Sciatic nerve (tissue), 2 donors: ENCODE measurements around the gene OARD1. TPM values are rescaled to one million over a fixed set of nuclear protein-coding genes. Genes with fewer than 3 reads are reported as not detected.

Experiments used
- ATAC-seq: fragments of 200-7000 bp; cut with Tn5 transposase; one replicate; pipeline ENCODE4 v1.9.1; 2020; ENCODE audit warnings: mild to moderate bottlenecking, moderate library complexity
- DNase-seq: peaks from one replicate; pipeline ENCODE4 v3.0.0-alpha.2; 2020; ENCODE audit warnings: low spot score
- intact Hi-C: fragments of 100-400 bp; cut with DNase I; formaldehyde crosslinking; loops from one replicate; pipeline ENCODE4 v1.14.2; 2022
- total RNA-seq: library from RNA; stranded (reverse); fragmentation: NEBNext Ultra II Directional; extraction: Animal tissue kit (Norgen Biotek cat#: 25700); gene quantifications from one replicate; pipeline ENCODE4 v1.2.1, GENCODE V29; 2021
- donor health status: DM: no; HTN: no; CAD: no.
- donor health status: DM: no; HTN: no; CAD: no.

The OARD1 gene
- total RNA-seq, 1 donor from 2014 or later, result 26.4 TPM

DNA sequence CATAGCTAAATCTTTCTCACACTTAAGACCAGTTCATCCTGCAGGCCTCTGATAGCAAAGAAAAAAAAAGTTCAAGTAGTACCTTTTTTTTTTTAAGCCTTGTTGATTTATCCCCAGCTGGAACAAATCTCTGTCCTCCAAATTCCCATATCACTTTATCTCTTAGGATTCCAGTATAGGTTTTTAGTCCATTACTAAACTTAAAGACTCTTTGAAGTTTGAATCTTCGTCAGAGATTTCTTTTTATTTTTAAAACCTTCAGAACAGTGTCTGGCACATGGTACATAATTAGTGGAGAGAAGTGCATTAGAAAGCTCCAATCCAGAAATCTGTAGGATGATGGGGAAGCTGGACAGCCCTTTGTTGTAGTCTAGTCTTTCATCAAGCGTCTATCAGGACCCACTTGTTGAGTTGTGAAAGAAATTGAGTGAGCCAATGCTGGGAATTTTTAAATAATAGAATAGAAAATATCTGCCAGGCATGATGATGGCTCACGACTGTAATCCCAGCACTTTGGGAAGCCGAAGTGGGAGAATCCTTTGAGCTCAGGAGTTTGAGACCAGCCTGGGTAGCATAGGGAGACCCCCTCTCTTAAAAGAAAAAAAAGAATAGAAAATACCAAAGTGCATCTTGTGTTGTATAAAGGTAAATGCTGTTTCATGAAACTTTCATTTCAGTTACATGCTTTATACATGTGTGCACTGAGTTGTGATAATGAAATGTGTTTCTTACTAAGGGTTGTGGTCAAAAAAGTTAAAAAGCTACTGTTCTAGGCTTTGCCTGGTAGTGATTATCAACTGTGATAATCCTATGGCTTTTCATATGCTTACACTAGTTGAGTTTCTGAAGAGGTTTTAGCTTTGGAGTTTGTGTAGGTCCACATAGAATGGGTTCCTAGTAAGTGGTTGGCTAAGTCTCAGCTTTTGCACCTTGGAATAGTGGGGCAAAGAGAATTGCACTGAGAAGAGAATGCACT lies 3.8 kb upstream of the OARD1 start:
- intact Hi-C loops, result no loop called here
- DNase-seq (no peak), ATAC-seq (no peak)

DNA sequence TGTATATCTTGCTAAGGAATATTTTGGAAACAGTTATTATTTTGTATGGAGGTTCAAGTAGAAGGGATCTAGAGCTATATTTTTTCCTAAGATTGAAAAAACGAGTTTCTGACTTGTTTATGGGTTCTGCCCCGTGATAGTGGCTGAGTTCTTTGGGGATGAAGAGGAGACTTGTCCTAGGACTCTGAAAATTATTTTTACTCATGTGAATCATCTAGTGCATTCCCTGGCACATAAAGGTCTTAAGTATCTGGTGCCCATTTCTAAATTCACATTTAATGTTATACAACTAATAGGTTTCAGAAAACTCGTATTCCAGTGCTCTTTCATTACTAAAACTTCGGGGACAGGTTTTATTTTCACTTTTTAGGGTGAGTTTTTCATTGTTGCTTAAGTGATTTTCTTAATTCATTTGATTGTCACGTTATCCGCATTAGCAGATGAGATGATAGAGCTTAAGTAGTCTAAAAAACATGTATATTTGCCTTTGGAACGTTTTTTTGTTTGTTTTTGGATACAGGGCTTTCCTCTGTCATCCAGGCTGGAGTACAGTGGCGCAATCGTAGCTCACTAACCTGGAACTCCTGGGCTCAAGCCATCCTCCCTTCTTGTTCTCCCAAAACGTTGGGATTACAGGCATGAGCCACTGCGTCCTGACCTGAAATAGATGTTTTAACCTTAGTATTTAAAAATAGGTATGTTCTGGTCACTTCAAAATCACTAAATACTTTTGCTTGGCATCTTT lies 2.7 kb upstream of the OARD1 start:
- DNase-seq (no peak), ATAC-seq (no peak)
- intact Hi-C loops, result no loop called here

- no peak for DNase-seq
- intact Hi-C loops, result no loop called here
- no peak for ATAC-seq
Observed at GRCh38 chr6:41073968-41074691, 2.0 kb upstream of the OARD1 start.

GRCh38 chr6:41073203-41073967 lies 1.2 kb upstream of the OARD1 start:
- DNase-seq, result peak; percentile 91
- intact Hi-C loops, result no loop called here
- peak; percentile 2 for ATAC-seq

- ATAC-seq, result no peak
- peak; percentile 100 for DNase-seq
- intact Hi-C loops, result no loop called here
Observed at GRCh38 chr6:41072836-41073202, 663 bp upstream of the OARD1 start, which contains the start of gene NFYA. TSS of gene NFYA (plus strand) at chr6:41072974. CDS start at chr6:41079090, 6,116 bp downstream.

GRCh38 chr6:41071501-41071922 lies 644 bp downstream of the OARD1 start:
- intact Hi-C loops, result no loop called here
- ATAC-seq (no peak), DNase-seq (no peak)

- intact Hi-C loops, result no loop called here
- ATAC-seq (no peak), DNase-seq (peak; percentile 88)
Observed at GRCh38 chr6:41066867-41067304, 5.3 kb downstream of the OARD1 start.

- intact Hi-C loops, result no loop called here
- DNase-seq, result no peak
- no peak for ATAC-seq
Observed at GRCh38 chr6:41065550-41066026, 6.6 kb downstream of the OARD1 start.

DNA sequence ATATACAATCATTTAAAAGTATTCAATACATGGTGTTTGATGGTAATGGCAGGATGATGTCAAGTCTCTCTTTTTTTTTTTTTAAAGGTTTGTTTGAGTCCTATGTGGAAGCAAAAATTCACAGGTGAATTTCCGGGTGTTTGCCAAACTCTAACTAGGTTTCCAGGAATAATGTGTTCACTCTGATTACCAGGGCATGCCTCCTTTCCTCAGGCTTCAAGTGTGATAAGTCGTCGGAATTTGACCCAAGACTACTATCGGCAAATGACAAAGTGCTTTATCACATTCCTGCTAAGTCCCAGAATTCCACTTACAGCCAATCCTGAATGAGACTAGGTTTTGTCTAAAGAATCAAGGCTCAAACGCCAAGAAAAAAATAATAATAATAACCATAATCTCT lies 7.3 kb downstream of the OARD1 start:
- intact Hi-C loops, result no loop called here
- DNase-seq (no peak), ATAC-seq (no peak)

DNA sequence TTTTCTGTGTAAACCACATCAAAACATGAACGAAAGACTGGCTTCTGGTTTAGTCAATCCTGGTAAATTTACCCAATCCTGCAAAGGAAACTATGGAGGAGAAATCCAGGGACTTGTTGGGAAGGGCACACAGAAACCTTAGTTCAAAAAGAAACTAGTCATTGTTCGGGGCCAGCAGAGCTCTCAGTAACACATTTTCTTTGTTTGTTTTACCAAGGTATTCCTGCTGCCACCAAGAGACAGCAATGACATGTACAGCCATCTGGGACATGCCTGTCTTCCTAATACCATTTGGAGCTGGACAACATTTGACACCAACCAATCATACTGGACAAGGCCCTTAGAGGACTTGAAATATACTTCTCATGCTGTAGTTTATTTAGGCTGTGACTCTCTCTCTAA lies 8.3 kb downstream of the OARD1 start:
- DNase-seq, result no peak
- ATAC-seq, result no peak
- intact Hi-C loops, result no loop called here

DNA sequence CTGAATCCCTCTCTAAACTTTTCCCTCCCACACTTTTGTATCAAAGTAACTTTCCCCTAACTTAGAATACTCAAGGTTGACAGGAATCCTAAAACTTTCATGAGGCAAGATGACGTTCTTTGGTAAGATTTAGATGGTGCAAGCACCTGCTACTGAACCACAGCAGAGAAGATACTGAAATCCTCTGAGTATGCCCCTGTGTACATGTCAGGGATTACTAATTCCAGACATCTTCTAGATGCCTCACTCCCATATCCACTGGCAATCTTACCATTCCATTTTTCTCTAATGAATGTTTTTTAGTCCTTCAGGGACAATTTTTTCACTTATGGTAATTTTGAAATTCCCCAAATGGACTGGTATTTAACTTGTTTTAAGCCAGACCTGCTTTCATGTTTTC lies 10.1 kb downstream of the OARD1 start:
- DNase-seq (no peak), ATAC-seq (no peak)
- intact Hi-C loops, result no loop called here

GRCh38 chr6:41061196-41061726 lies 10.9 kb downstream of the OARD1 start:
- DNase-seq (no peak), ATAC-seq (no peak)
- intact Hi-C loops, result no loop called here

DNA sequence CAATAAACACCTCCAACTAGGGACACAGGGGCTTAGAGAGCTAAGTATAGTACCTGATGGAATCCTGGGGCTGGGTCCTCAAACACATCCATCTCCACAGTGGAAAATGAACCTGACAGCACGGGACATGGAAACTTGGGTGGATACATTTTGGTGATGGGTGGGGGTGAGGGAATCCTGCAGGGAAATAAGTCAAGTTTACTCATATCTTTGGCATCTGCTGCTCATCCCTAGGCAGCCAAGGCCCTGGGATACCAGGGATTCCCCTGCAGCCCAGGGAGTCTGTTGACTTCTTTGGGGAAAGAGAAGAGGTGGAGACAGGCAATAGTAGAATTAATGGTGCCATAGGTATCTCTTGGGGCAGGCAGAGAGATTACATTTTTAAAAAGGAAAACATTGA lies 12.6 kb downstream of the OARD1 start:
- DNase-seq, result no peak
- intact Hi-C loops, result no loop called here
- no peak for ATAC-seq

DNA sequence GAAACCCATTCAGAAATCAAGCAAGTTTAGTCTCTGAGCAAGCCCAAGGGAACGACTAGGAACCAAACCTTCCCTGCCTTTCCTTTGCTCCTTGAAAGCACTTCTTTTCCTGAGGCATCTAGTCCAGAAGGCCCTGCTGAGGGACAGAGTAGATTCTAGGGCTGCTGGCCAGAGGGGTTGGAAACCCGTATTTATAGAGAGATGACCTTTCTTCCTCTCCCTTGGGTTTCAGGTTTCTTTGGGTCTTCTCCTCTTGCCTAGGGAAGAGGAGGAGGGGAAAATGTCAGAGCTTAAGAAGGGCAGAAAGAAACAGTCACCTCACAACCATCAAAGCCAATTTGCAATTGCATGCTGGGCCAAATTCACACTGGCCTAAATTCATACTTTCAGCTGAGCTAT lies 13.4 kb downstream of the OARD1 start:
- DNase-seq (no peak), ATAC-seq (no peak)
- intact Hi-C loops, result no loop called here

GRCh38 chr6:41056768-41057490 lies 15.2 kb downstream of the OARD1 start:
- ATAC-seq, result no peak
- no peak for DNase-seq
- intact Hi-C loops, result no loop called here

DNA sequence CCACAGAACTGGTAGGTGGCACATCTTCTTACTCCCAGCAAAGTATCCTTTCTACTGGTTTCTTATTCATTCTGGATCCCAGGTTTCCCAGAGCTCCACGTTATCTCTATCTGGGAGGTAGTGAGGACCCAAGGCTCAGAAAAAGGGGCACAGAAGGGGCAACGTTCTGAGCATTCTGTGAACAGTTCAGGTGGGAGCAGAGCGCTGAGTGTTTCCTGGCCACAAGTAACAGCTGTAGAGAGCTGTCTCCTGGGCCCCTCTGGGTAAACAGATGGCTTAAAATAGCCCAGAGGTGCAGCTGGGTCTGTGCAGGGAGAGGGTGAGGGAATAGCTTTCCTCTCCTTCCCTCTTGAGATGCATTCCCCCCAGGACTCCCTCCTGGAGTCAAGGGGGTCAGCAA lies 17.0 kb downstream of the OARD1 start:
- ATAC-seq (no peak), DNase-seq (no peak)
- intact Hi-C loops, result no loop called here

DNA sequence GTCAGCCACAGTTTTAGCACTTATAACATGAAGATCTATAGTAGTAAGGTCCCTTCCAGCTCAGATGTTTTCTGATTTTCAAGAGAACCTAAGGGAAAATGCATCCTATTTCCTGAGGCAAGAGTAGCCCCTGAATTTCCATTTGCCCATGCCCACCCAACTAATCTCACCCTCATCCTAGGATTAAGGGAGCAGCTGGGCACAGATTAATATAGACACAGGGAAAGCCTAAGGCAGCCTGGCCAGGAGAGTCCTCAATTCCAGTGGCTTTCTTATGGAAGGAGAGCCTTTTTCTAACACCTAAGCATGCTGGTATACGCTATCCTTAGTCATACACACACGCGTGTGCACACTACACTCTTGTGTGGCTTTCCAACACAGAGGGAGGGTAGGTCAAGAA lies 17.6 kb downstream of the OARD1 start:
- intact Hi-C loops, result no loop called here
- DNase-seq (no peak), ATAC-seq (no peak)

- no peak for ATAC-seq
- intact Hi-C loops, result no loop called here
- DNase-seq, result no peak
Observed at GRCh38 chr6:41053041-41053440, 19.1 kb downstream of the OARD1 start, which contains the start of gene APOBEC2. TSS of gene APOBEC2 (plus strand) at chr6:41053202. CDS start at chr6:41053348, 146 bp downstream.
